GM19438 (cell line): ENCODE results near the gene KRT7.

Source experiments
- ATAC-seq: cut with Tn5 transposase; IDR thresholded peaks from one replicate; pipeline ENCODE4 v1.9.1; 2021; ENCODE audit warnings: low read depth; ENCODE audit not compliant: unreplicated experiment

Gene KRT7

GRCh38 chr12:52232674-52233461 is at the start of gene KRT7:
KRT7 (plus strand) TSS chr12:52233243; CDS start chr12:52233297, 54 bp downstream.
- ATAC-seq, result no peak

- ATAC-seq, result no peak
Measured at GRCh38 chr12:52183544-52183910, 49.5 kb upstream of the KRT7 start.

GRCh38 chr12:52183971-52184370 is 49.1 kb upstream of the KRT7 start:
- ATAC-seq, result no peak

GRCh38 chr12:52184813-52185212 is 48.2 kb upstream of the KRT7 start:
- no peak for ATAC-seq

- no peak for ATAC-seq
Measured at GRCh38 chr12:52185400-52185967, 47.6 kb upstream of the KRT7 start.

- no peak for ATAC-seq
Measured at GRCh38 chr12:52186118-52186840, 46.8 kb upstream of the KRT7 start.

GRCh38 chr12:52187206-52187605 is 45.8 kb upstream of the KRT7 start:
- ATAC-seq, result no peak

GRCh38 chr12:52187640-52188039 is 45.4 kb upstream of the KRT7 start:
- no peak for ATAC-seq

GRCh38 chr12:52188658-52189057 is 44.4 kb upstream of the KRT7 start:
- ATAC-seq, result no peak

GRCh38 chr12:52189376-52190174 is 43.5 kb upstream of the KRT7 start:
- ATAC-seq, result no peak

- no peak for ATAC-seq
Measured at GRCh38 chr12:52190860-52191729, 41.9 kb upstream of the KRT7 start.

GRCh38 chr12:52191841-52192791 is 40.9 kb upstream of the KRT7 start, which contains the start of gene KRT80:
KRT80 (minus strand) TSS chr12:52192014; CDS start chr12:52191902, 112 bp downstream.
- no peak for ATAC-seq

- ATAC-seq, result no peak
Measured at GRCh38 chr12:52193532-52193931, 39.5 kb upstream of the KRT7 start.

- no peak for ATAC-seq
Measured at GRCh38 chr12:52193991-52194390, 39.1 kb upstream of the KRT7 start.

- ATAC-seq, result no peak
Measured at GRCh38 chr12:52195065-52195730, 37.8 kb upstream of the KRT7 start.

GRCh38 chr12:52197371-52198231 is 35.4 kb upstream of the KRT7 start:
- no peak for ATAC-seq
